GM10248 (cell line): ENCODE measurements around the gene ATP5ME.

Experiments used
- CTCF ChIA-PET: fragments of 300-600 bp; sonication (Branson Sonifier 250); formaldehyde crosslinking; extraction: SDS; loops from one replicate; lab custom pipeline; 2021; ENCODE audit warnings: antibody characterized with exemption; lab: Yijun Ruan, JAX
- POLR2A ChIA-PET: fragments of 350-650 bp; sonication (Branson Sonifier 250); formaldehyde crosslinking; extraction: SDS; loops from one replicate; lab custom pipeline; 2020; ENCODE audit warnings: antibody characterized with exemption; lab: Yijun Ruan, JAX
- DNase-seq: peaks from one replicate; pipeline ENCODE4 v3.0.0; 2012; ENCODE audit errors: extremely low spot score
- TF ChIP-seq, protein P1 (sequence below): IDR thresholded peaks from 2 replicates; pipeline ENCODE4 v1.5.1; 2012; ENCODE audit warnings: mild to moderate bottlenecking, low read depth; ENCODE audit errors: extremely low read depth, missing control alignments, control extremely low read depth

The ATP5ME gene

GRCh38 chr4:674172-675035 lies at the start of gene ATP5ME, which contains the start of gene MYL5:
TSS of gene ATP5ME (minus strand) at chr4:674276. CDS start at chr4:674247, 29 bp downstream.
TSS of gene MYL5 (plus strand) at chr4:674542. CDS start at chr4:678027, 3,485 bp downstream.
- CTCF ChIA-PET = interaction anchor here (0.7 to 3.2 kb wide), 9 partner anchors 10 to 256 kb away, joined by 3 to 22 read pairs (median 4); no protein-coding TSS in a partner anchor
- peak; percentile 100 for DNase-seq
- POLR2A ChIA-PET = interaction anchor here (0.5 kb wide), 1 partner anchor 24 kb away, joined by 4 read pairs; no protein-coding TSS in a partner anchor
- TF ChIP-seq, protein P1, sequence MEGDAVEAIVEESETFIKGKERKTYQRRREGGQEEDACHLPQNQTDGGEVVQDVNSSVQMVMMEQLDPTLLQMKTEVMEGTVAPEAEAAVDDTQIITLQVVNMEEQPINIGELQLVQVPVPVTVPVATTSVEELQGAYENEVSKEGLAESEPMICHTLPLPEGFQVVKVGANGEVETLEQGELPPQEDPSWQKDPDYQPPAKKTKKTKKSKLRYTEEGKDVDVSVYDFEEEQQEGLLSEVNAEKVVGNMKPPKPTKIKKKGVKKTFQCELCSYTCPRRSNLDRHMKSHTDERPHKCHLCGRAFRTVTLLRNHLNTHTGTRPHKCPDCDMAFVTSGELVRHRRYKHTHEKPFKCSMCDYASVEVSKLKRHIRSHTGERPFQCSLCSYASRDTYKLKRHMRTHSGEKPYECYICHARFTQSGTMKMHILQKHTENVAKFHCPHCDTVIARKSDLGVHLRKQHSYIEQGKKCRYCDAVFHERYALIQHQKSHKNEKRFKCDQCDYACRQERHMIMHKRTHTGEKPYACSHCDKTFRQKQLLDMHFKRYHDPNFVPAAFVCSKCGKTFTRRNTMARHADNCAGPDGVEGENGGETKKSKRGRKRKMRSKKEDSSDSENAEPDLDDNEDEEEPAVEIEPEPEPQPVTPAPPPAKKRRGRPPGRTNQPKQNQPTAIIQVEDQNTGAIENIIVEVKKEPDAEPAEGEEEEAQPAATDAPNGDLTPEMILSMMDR = peak; percentile 90

DNA sequence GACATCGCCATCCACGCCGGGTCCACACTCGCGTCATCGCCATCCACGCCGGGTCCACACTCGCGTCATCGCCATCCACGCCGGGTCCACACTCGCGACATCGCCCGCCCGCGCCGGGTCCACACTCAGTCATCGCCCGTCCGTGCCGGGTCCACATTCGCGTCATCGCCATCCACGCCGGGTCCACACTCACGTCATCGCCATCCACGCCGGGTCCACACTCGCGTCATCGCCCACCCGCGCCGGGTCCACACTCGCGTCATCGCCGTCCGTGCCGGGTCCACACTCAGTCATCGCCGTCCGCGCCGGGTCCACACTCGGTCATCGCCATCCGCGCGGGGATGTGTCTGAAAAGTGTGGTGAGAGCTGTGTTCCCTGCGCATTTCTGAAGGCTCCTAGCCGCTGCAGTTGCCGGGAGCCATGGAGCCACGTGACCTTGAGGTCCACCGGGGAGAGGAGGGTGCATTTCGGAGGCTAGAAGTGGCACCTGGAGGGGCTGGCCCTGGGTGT lies 48.8 kb upstream of the ATP5ME start:
- POLR2A ChIA-PET = no interaction called here
- TF ChIP-seq, protein P1 = no peak
- DNase-seq = no peak
- CTCF ChIA-PET = interaction anchor here (2.2 kb wide), 1 partner anchor 19 kb away, joined by 10 read pairs; no protein-coding TSS in a partner anchor

DNA sequence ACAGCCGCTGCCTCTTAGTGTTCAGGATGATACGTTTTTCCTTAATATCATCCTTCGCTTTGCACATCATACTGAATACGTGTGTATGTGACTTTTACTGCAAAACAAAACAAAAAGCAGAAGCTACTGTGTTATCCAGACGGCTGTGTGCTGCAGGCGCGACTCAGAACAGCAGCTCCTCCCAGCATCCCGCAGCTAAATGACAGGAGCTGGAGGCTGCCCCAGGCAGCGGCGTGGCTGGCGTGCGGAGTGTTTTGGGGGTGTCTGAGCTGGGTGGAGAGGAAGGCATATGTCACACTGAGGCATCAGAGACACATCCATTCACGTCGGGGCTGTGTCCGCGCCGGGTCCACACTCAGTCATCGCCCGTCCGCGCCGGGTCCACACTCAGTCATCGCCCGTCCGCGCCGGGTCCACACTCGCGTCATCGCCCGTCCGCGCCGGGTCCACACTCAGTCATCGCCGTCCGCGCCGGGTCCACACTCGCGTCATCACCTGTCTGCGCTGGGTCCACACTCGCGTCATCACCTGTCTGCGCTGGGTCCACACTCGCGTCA lies 48.2 kb upstream of the ATP5ME start:
- TF ChIP-seq, protein P1 = no peak
- DNase-seq = no peak
- ChIA-PET CTCF (interaction anchor here (2.2 kb wide), 1 partner anchor 20 kb away, joined by 10 read pairs; no protein-coding TSS in a partner anchor), POLR2A (no interaction called here)

DNA sequence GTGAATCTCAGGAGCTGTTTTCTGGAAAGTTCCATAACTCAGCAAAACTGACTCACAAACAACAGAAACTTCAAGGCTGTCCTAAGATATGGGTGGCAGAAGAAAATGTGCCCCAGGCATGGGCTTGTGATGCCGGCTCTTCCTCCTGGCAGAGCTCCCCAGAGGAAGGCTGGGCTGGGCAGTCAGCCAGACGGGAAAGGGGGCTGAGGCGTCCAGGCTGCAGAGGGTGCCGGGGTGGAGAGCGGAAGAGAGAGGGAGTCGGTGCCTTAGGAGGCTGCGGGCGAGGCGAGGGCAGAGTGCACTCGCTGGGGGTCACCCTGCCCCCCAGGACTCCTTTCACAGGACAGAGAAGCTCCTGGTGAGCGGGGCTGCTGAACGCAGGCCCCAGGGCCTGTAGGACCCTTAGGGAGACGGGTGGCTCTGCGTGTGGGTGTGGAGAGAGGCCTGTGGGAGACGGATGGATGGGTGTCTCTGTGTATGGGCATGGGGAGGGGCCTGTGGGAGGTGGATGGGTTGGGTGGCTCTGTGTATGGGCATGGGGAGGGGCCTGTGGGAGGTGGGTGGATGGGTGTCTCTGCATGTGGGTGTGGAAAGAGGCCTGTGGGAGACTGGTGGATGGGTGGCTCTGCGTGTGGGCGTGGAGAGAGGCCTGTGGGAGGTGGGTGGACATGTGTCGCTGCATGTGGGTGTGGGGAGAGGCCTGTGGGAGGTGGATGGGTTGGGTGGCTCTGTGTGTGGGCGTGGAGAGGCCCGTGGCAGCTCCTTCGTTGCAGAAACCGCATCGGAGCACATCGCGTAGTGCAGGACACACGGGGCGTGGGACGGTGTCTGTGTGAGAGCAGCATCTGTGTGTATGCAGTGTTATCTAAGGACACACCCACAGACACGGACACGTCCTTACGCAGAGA lies 47.4 kb upstream of the ATP5ME start:
- POLR2A ChIA-PET = no interaction called here
- TF ChIP-seq, protein P1 = no peak
- DNase-seq = no peak

DNA sequence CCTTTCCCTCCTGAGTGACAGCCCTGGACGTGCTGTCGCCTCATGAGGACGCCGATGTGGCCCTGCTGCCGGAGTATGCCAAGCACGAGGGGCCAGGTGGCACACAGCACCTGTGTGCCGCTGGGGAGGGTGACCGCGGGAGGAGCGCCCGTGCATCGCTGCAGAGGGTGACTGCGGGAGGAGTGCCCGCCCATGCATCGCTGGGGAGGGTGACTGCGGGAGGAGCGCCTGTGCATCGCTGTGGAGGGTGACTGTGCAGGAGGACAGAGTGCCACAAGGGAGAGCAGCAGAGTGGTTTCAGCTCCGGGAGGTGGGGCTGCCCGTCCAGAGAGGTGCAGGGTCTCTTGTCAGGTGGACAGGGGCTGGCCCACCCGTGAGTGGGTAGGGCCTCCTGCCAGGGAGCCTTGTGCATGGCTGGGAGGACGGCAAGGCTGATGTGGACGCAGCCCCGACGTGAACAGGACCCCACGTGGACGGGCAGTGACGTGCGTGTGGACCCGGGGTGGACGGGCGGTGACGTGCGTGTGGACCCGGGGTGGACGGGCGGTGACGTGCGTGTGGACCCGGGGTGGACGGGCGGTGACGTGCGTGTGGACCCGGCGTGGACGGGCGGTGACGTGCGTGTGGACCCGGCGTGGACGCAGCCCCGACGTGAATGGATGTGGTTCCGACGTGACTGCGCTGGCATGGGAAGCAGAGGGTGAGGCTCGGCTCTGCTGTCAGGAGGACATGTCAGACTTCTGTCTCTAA lies 46.2 kb upstream of the ATP5ME start:
- TF ChIP-seq, protein P1 = no peak
- DNase-seq = no peak
- POLR2A ChIA-PET = no interaction called here
- CTCF ChIA-PET = interaction anchor here (0.7 to 2.6 kb wide), 2 partner anchors 19 to 22 kb away, joined by 3 to 15 read pairs; no protein-coding TSS in a partner anchor

More for the DNA sequence above, 47.4 kb upstream of the ATP5ME start:
- CTCF ChIA-PET = interaction anchor here (0.7 to 2.2 kb wide), 2 partner anchors 20 to 21 kb away, joined by 3 to 10 read pairs; no protein-coding TSS in a partner anchor
